Neural cell (in vitro differentiated cells): ENCODE measurements around the gene LDAH. TPM values are rescaled to one million over a fixed set of nuclear protein-coding genes. Genes with fewer than 3 reads are reported as not detected.

Source experiments
- H2AFZ ChIP-seq: fragments of 200-600, 300-800 bp; sonication (generic), shearing (Covaris generic); 2 replicates; pipeline ENCODE4 v1.6.0; 2014; ENCODE audit warnings: low read depth, mild to moderate bottlenecking, antibody characterized with exemption, low read length, moderate library complexity
- H3F3A ChIP-seq: fragments of 200-600 bp; shearing (Covaris generic); 2 replicates; pipeline ENCODE4 v1.6.1; 2016; ENCODE audit warnings: mild to moderate bottlenecking, moderate library complexity, mixed read lengths, antibody characterized with exemption, low read length; ENCODE audit not compliant: insufficient read depth, poor library complexity, severe bottlenecking
- H3K27ac ChIP-seq: fragments of 200-600, 300-800 bp; sonication (generic), shearing (Covaris generic); 2 replicates; pipeline ENCODE4 v1.5.1; 2014; ENCODE audit warnings: mild to moderate bottlenecking, low read length, moderate library complexity
- H3K27me3 ChIP-seq: fragments of 300-800, 200-600 bp; sonication (generic), shearing (Covaris generic); 2 replicates; pipeline ENCODE4 v1.6.0; 2014; ENCODE audit warnings: mild to moderate bottlenecking, low read depth, low read length, moderate library complexity; ENCODE audit not compliant: insufficient read depth
- H3K36me3 ChIP-seq: fragments of 300-800, 200-600 bp; sonication (generic), shearing (Covaris generic); 2 replicates; pipeline ENCODE4 v1.5.1; 2014; ENCODE audit warnings: mild to moderate bottlenecking, antibody characterized with exemption, low read length, moderate library complexity; ENCODE audit not compliant: insufficient read depth
- H3K4me2 ChIP-seq: fragments of 300-800, 200-600 bp; sonication (generic), shearing (Covaris generic); 2 replicates; pipeline ENCODE4 v1.6.0; 2014; ENCODE audit warnings: mild to moderate bottlenecking, low read length
- H3K4me3 ChIP-seq: fragments of 300-800, 200-600 bp; sonication (generic), shearing (Covaris generic); 2 replicates; pipeline ENCODE4 v1.5.1; 2014; ENCODE audit warnings: mild to moderate bottlenecking, low read length, moderate library complexity
- H3K79me2 ChIP-seq: fragments of 200-600 bp; shearing (Covaris generic); replicated peaks from 2 replicates; pipeline ENCODE4 v1.6.0; 2014; ENCODE audit warnings: mild to moderate bottlenecking, low read length, moderate library complexity; ENCODE audit not compliant: insufficient read depth
- H3K9ac ChIP-seq: fragments of 300-800, 200-600 bp; sonication (generic), shearing (Covaris generic); 2 replicates; pipeline ENCODE4 v1.6.1; 2016; ENCODE audit warnings: mild to moderate bottlenecking, low read length, mixed read lengths
- H3K9me2 ChIP-seq: fragments of 200-600 bp; shearing (Covaris generic); 2 replicates; pipeline ENCODE4 v1.6.1; 2016; ENCODE audit warnings: mild to moderate bottlenecking, low read length, mixed read lengths; ENCODE audit not compliant: insufficient read depth
- H3K9me3 ChIP-seq: fragments of 200-600, 300-800 bp; sonication (generic), shearing (Covaris generic); 2 replicates; pipeline ENCODE4 v1.6.1; 2016; ENCODE audit warnings: mild to moderate bottlenecking, mixed run types, low read length, moderate library complexity, mixed read lengths
- H4K20me1 ChIP-seq: fragments of 200-600 bp; shearing (Covaris generic); 2 replicates; pipeline ENCODE4 v1.6.1; 2016; ENCODE audit warnings: mild to moderate bottlenecking, mixed run types; ENCODE audit not compliant: insufficient read depth
- EP300 ChIP-seq: fragments of 450-650 bp; conservative IDR thresholded peaks from 2 replicates; pipeline ENCODE4 v1.6.1; 2014; ENCODE audit warnings: antibody characterized with exemption, mild to moderate bottlenecking, moderate library complexity; ENCODE audit not compliant: poor library complexity, severe bottlenecking
- EZH2 ChIP-seq: fragments of 200-600, 300-800 bp; shearing (Covaris generic), sonication (generic); IDR thresholded peaks from 2 replicates; pipeline ENCODE4 v1.6.1; 2014; ENCODE audit warnings: antibody characterized with exemption, low read length, borderline replicate concordance, mild to moderate bottlenecking; ENCODE audit not compliant: insufficient read depth, poor library complexity, severe bottlenecking
- MXI1 ChIP-seq: fragments of 450-650 bp; conservative IDR thresholded peaks from 2 replicates; pipeline ENCODE4 v1.6.1; 2014; ENCODE audit warnings: antibody characterized with exemption, mild to moderate bottlenecking; ENCODE audit not compliant: poor library complexity, severe bottlenecking
- POLR2AphosphoS5 ChIP-seq: IDR thresholded peaks from 2 replicates; pipeline ENCODE4 v1.6.1; 2012
- RAD21 ChIP-seq: fragments of 450-650 bp; conservative IDR thresholded peaks from 2 replicates; pipeline ENCODE4 v1.6.1; 2014; ENCODE audit warnings: antibody characterized with exemption, mild to moderate bottlenecking, moderate library complexity
- REST ChIP-seq: IDR thresholded peaks from 2 replicates; pipeline ENCODE4 v1.6.1; 2012; ENCODE audit warnings: borderline replicate concordance
- SMC3 ChIP-seq: fragments of 450-650 bp; conservative IDR thresholded peaks from 2 replicates; pipeline ENCODE4 v1.6.1; 2014; ENCODE audit warnings: antibody characterized with exemption, mild to moderate bottlenecking, moderate library complexity; ENCODE audit not compliant: poor library complexity
- TAF1 ChIP-seq: IDR thresholded peaks from 2 replicates; pipeline ENCODE4 v1.6.1; 2012; ENCODE audit warnings: low read depth
- polyA plus RNA-seq: library from polyadenylated mRNA; depleted of rRNA; stranded (reverse); fragments of >200 nt; gene quantifications from 2 replicates; pipeline ENCODE4 v1.2.3, GENCODE V29; 2014
- TF ChIP-seq, protein P1 (sequence below): fragments of 450-650 bp; IDR thresholded peaks from 2 replicates; pipeline ENCODE4 v1.5.1; 2014; ENCODE audit warnings: antibody characterized with exemption, mild to moderate bottlenecking, moderate library complexity; ENCODE audit not compliant: poor library complexity, severe bottlenecking

Gene LDAH
- polyA plus RNA-seq, 1 donor from 2014 or later: 44.1 TPM

GRCh38 chr2:20660506-20661420 lies 162.1 kb downstream of the LDAH start:
- Histone ChIP-seq H3K4me2 (no peak overlapping the region), H3K9ac (no peak overlapping the region), H3K79me2 (no peaks in the 10 kb centered on the region), H3K36me3 (no peaks in the 10 kb centered on the region), H3K4me3 (no peak overlapping the region), H3K9me3 (no peaks in the 10 kb centered on the region), H3F3A (no peaks in the 10 kb centered on the region), H3K27ac (no peak overlapping the region), H3K27me3 (peaks cover 59% of the 10 kb centered on the region), H2AFZ (no peak overlapping the region), H3K9me2 (no peaks in the 10 kb centered on the region), H4K20me1 (no peaks in the 10 kb centered on the region)
- TF ChIP-seq POLR2AphosphoS5: no peak
- no peak for TF ChIP-seq TAF1
- no peak for TF ChIP-seq RAD21
- TF ChIP-seq EZH2: no peak
- TF ChIP-seq SMC3: no peak
- no peak for TF ChIP-seq MXI1
- TF ChIP-seq, protein P1, sequence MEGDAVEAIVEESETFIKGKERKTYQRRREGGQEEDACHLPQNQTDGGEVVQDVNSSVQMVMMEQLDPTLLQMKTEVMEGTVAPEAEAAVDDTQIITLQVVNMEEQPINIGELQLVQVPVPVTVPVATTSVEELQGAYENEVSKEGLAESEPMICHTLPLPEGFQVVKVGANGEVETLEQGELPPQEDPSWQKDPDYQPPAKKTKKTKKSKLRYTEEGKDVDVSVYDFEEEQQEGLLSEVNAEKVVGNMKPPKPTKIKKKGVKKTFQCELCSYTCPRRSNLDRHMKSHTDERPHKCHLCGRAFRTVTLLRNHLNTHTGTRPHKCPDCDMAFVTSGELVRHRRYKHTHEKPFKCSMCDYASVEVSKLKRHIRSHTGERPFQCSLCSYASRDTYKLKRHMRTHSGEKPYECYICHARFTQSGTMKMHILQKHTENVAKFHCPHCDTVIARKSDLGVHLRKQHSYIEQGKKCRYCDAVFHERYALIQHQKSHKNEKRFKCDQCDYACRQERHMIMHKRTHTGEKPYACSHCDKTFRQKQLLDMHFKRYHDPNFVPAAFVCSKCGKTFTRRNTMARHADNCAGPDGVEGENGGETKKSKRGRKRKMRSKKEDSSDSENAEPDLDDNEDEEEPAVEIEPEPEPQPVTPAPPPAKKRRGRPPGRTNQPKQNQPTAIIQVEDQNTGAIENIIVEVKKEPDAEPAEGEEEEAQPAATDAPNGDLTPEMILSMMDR: no peak
- TF ChIP-seq EP300: no peak
- TF ChIP-seq REST: no peak

DNA sequence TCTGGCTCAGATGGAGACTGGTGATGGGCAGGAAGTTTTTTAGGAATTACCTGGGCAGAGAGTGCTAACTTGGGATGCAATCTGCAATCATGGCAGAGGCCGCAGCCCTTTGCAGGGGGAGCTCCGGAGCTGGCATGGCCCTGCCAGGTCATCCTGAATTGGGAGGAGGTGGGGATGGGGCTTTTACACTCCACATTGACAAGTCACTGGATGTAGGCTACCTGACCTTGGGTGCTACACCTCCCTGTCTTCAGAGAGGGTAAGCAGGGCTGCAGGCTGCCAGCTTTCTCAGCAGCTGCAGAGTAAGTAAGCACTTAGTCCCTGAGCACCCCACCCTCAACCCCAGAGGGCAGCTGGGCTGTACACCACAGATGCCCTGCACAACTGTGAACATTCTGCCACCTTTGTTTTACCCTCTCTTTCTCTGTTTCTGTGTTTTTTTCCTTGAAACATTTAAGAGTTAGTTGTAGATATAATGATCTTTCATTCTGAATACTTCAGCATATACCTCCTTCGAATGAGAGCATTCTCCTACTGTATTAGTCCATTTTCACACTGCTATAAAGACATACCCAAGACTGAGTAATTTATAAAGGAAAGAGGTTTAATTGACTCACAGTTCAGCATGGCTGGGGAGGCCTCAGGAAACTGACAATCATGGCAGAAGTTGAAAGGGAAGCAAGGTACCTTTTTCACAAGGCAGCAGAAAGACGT lies 165.2 kb downstream of the LDAH start:
- Histone ChIP-seq H3K9ac (no peak overlapping the region), H3K9me3 (no peaks in the 10 kb centered on the region), H3F3A (no peaks in the 10 kb centered on the region), H3K27me3 (peaks cover 29% of the 10 kb centered on the region), H3K27ac (no peak overlapping the region), H2AFZ (no peak overlapping the region), H3K4me2 (no peak overlapping the region), H3K9me2 (no peaks in the 10 kb centered on the region), H4K20me1 (no peaks in the 10 kb centered on the region), H3K79me2 (no peaks in the 10 kb centered on the region), H3K4me3 (no peak overlapping the region), H3K36me3 (no peaks in the 10 kb centered on the region)
- TF ChIP-seq SMC3: no peak
- no peak for TF ChIP-seq TAF1
- TF ChIP-seq RAD21: no peak
- no peak for TF ChIP-seq EP300
- no peak for TF ChIP-seq REST
- no peak for TF ChIP-seq MXI1
- TF ChIP-seq, protein P1: no peak
- TF ChIP-seq EZH2: no peak
- no peak for TF ChIP-seq POLR2AphosphoS5
